Suppressor macrophage (primary cell): ENCODE data around the gene DDX28.
A peak's percentile ranks its signal among the peaks of the same experiment; 100 is the strongest.
"Not testable (repeated sequence)": the region's sequence is repeated elsewhere in the genome, so short reads cannot be mapped to it uniquely, and the experiment has no call there.

Experiments
- DNase-seq, 4 experiments: peaks; one replicate each; pipeline ENCODE4 v3.0.0-alpha.2; 2020 to 2022

The DDX28 gene

GRCh38 chr16:67993207-67994039 is 29.6 kb downstream of the DDX28 start:
- DNase-seq, result peak; percentile 87 to 95 (median 92)

GRCh38 chr16:67992661-67993206 is 30.3 kb downstream of the DDX28 start:
- DNase-seq, result no peak

- no peak for DNase-seq
Measured at GRCh38 chr16:67990018-67990386, 33.0 kb downstream of the DDX28 start.

- DNase-seq, result no peak
Measured at GRCh38 chr16:67989322-67990017, 33.6 kb downstream of the DDX28 start.

- DNase-seq, result no peak
Measured at GRCh38 chr16:67988675-67989074, 34.4 kb downstream of the DDX28 start.

- DNase-seq, result no peak
Measured at GRCh38 chr16:67987460-67988160, 35.4 kb downstream of the DDX28 start.

GRCh38 chr16:67986949-67987348 is 36.1 kb downstream of the DDX28 start:
- no peak for DNase-seq

GRCh38 chr16:67982011-67982696 is 40.9 kb downstream of the DDX28 start:
- DNase-seq, result no peak

GRCh38 chr16:67979955-67980678 is 42.9 kb downstream of the DDX28 start, which contains the start of gene DPEP3:
Gene DPEP3, minus strand, starts transcription at chr16:67980499. Its CDS starts 119 bp downstream, at chr16:67980380.
- DNase-seq, result peak in 1 of 4 experiments; percentile 30

GRCh38 chr16:67977469-67978227 is 45.4 kb downstream of the DDX28 start:
- DNase-seq, result no peak

- DNase-seq, result no peak
Measured at GRCh38 chr16:67977005-67977404, 46.0 kb downstream of the DDX28 start.

GRCh38 chr16:67976205-67976604 is 46.8 kb downstream of the DDX28 start:
- DNase-seq, result no peak

GRCh38 chr16:67975321-67976105 is 47.5 kb downstream of the DDX28 start:
- DNase-seq, result no peak

- not testable (repeated sequence) for DNase-seq
Measured at GRCh38 chr16:67972285-67972684, 50.7 kb downstream of the DDX28 start.

GRCh38 chr16:67971111-67971510 is 51.9 kb downstream of the DDX28 start:
- DNase-seq, result no peak
